Suprapubic skin (tissue), 4 donors: ENCODE data around the gene ZNF678. TPM values are rescaled to one million over a fixed set of nuclear protein-coding genes. Genes with fewer than 3 reads are reported as not detected.

Source experiments
- DNase-seq, 2 donors: peaks; one replicate each; pipeline ENCODE4 v3.0.0-alpha.2; 2019; ENCODE audit warnings: low spot score in 2 of 2
- H3K27ac ChIP-seq: fragments of 200-600 bp; sonication (generic); one replicate; pipeline ENCODE4 v1.5.1; 2019
- H3K27me3 ChIP-seq: fragments of 200-600 bp; sonication (generic); one replicate; pipeline ENCODE4 v1.5.1; 2019
- H3K36me3 ChIP-seq: fragments of 200-600 bp; sonication (generic); one replicate; pipeline ENCODE4 v1.5.1; 2019
- H3K4me1 ChIP-seq: fragments of 200-600 bp; sonication (generic); one replicate; pipeline ENCODE4 v1.5.1; 2019
- H3K4me3 ChIP-seq: fragments of 200-600 bp; sonication (generic); one replicate; pipeline ENCODE4 v1.5.1; 2019; ENCODE audit warnings: mild to moderate bottlenecking
- H3K9me3 ChIP-seq: fragments of 200-600 bp; sonication (generic); one replicate; pipeline ENCODE4 v1.5.1; 2019
- CTCF ChIP-seq, 2 donors: fragments of 200-600 bp in 1 of 2; fragments of 450-650 bp in 1 of 2; sonication (generic) in 1 of 2; IDR thresholded peaks; one replicate each; pipeline ENCODE4 v1.5.1; 2016 to 2019; ENCODE audit warnings: antibody characterized with exemption in 2 of 2, mild to moderate bottlenecking in 1 of 2, moderate library complexity in 1 of 2
- EP300 ChIP-seq: sonication (generic); formaldehyde crosslinking; IDR thresholded peaks from one replicate; pipeline ENCODE4 v1.6.1; 2017; ENCODE audit warnings: antibody characterized with exemption
- POLR2A ChIP-seq, 2 donors: fragments of 450-650 bp; IDR thresholded peaks; one replicate each; pipeline ENCODE4 v1.6.1; 2017; ENCODE audit warnings: antibody characterized with exemption in 2 of 2, mild to moderate bottlenecking in 2 of 2, moderate library complexity in 2 of 2
- POLR2AphosphoS5 ChIP-seq, 3 donors: sonication (generic); formaldehyde crosslinking; IDR thresholded peaks; one replicate each; pipeline ENCODE4 v1.6.1; 2017; ENCODE audit warnings: antibody characterized with exemption in 3 of 3
- WGBS: methylation state at CpG from one replicate; pipeline ENCODE4 v1.1.5; 2018; 5-methylcytosine and 5-hydroxymethylcytosine counted together
- total RNA-seq, 4 donors: library from RNA; depleted of rRNA; stranded (reverse); fragments of >200 nt; gene quantifications; one replicate each; pipeline ENCODE4 v1.1.0, GENCODE V29; 2016

ZNF678 gene
- total RNA-seq, 4 donors from 2014 or later, result 3.5 to 6.8 (median 5.3) TPM

GRCh38 chr1:227556288-227556687, 7.1 kb upstream of the ZNF678 start:
- H3K36me3 ChIP-seq, result no peaks in the 10 kb centered on the region
- no peak for TF ChIP-seq CTCF (IDR thresholded peaks at IDR 0.05)
- no peak for TF ChIP-seq EP300
- TF ChIP-seq POLR2A (IDR thresholded peaks at IDR 0.05), result no peak
- TF ChIP-seq POLR2AphosphoS5 (IDR thresholded peaks at IDR 0.05), result no peak
- H3K27ac ChIP-seq, result no peak overlapping the region
- H3K4me1 ChIP-seq, result peaks cover 4% of the 10 kb centered on the region
- WGBS, result 93% methylated on average over 7 of the region's 7 CpGs
- peaks cover 33% of the 10 kb centered on the region for H3K27me3 ChIP-seq
- DNase-seq, result no peak
- H3K9me3 ChIP-seq, result peaks cover 5% of the 10 kb centered on the region
- H3K4me3 ChIP-seq, result no peak overlapping the region

- TF ChIP-seq POLR2A (IDR thresholded peaks at IDR 0.05) (no peak), EP300 (no peak), POLR2AphosphoS5 (IDR thresholded peaks at IDR 0.05) (no peak), CTCF (IDR thresholded peaks at IDR 0.05) (no peak)
- Histone ChIP-seq H3K36me3 (no peaks in the 10 kb centered on the region), H3K4me1 (peaks cover 4% of the 10 kb centered on the region), H3K27ac (no peak overlapping the region), H3K4me3 (no peak overlapping the region), H3K9me3 (no peaks in the 10 kb centered on the region), H3K27me3 (peaks cover 41% of the 10 kb centered on the region)
- WGBS, result 78% methylated on average over 25 of the region's 29 CpGs
- DNase-seq, result no peak
These were observed 5.2 kb upstream of the ZNF678 start for GRCh38 chr1:227557962-227558725.

- no peak for DNase-seq
- H3K4me1 ChIP-seq, result peaks cover 4% of the 10 kb centered on the region
- H3K27ac ChIP-seq, result no peak overlapping the region
- TF ChIP-seq POLR2AphosphoS5 (IDR thresholded peaks at IDR 0.05) (no peak), CTCF (IDR thresholded peaks at IDR 0.05) (no peak), POLR2A (IDR thresholded peaks at IDR 0.05) (no peak), EP300 (no peak)
- no peaks in the 10 kb centered on the region for H3K36me3 ChIP-seq
- no peaks in the 10 kb centered on the region for H3K9me3 ChIP-seq
- WGBS, result 44% methylated on average over 16 of the region's 20 CpGs
- no peak overlapping the region for H3K4me3 ChIP-seq
- H3K27me3 ChIP-seq, result peaks cover 41% of the 10 kb centered on the region
These were observed 4.6 kb upstream of the ZNF678 start for GRCh38 chr1:227558732-227559262.

DNA sequence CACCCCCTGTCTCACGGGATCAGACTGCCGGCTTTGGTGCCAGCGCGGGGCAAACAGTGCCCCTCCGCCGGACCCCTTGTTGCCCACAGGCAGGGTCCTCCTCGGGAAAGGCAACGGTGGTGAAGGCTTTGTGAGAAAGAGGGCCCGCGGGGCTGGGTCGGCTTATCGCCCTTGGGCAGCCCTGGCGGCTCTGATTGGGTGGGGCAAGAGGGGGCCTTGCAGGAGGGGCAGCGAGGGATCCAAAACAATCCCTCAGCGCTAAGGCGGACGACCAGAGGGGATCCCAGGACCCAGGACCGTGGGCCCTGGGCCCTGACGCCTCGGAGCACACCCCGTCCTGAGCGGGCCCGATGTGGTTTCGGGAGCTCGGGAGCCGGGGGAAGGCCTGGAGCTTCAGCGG, 3.9 kb upstream of the ZNF678 start:
- Histone ChIP-seq H3K4me1 (peaks cover 9% of the 10 kb centered on the region), H3K36me3 (no peaks in the 10 kb centered on the region), H3K27me3 (peaks cover 41% of the 10 kb centered on the region), H3K27ac (no peak overlapping the region), H3K4me3 (no peak overlapping the region), H3K9me3 (no peaks in the 10 kb centered on the region)
- 30% methylated on average over 13 of the region's 27 CpGs for WGBS
- TF ChIP-seq POLR2A (IDR thresholded peaks at IDR 0.05) (no peak), CTCF (IDR thresholded peaks at IDR 0.05) (no peak), EP300 (no peak), POLR2AphosphoS5 (IDR thresholded peaks at IDR 0.05) (no peak)
- no peak for DNase-seq

- 86% methylated on average over 12 of the region's 12 CpGs for WGBS
- H3K36me3 ChIP-seq, result no peaks in the 10 kb centered on the region
- H3K27ac ChIP-seq, result no peak overlapping the region
- no peak overlapping the region for H3K4me3 ChIP-seq
- no peaks in the 10 kb centered on the region for H3K9me3 ChIP-seq
- H3K4me1 ChIP-seq, result peaks cover 11% of the 10 kb centered on the region
- H3K27me3 ChIP-seq, result peaks cover 41% of the 10 kb centered on the region
- TF ChIP-seq EP300 (no peak), POLR2AphosphoS5 (IDR thresholded peaks at IDR 0.05) (no peak), CTCF (IDR thresholded peaks at IDR 0.05) (no peak), POLR2A (IDR thresholded peaks at IDR 0.05) (no peak)
- DNase-seq, result no peak
These were observed 3.4 kb upstream of the ZNF678 start for GRCh38 chr1:227559926-227560325.
